ENCODE results near the gene AMOTL2.

- TF ChIP-seq CTCF (IDR thresholded peaks at IDR 0.05; ENCODE audit: poor library complexity) (no peak), EZH2 (IDR thresholded peaks at IDR 0.05; ENCODE audit: borderline replicate concordance) (no peak)
Measured at GRCh38 chr3:134315286-134316106, 58.8 kb downstream of the AMOTL2 start.

Data from hepatocyte (in vitro differentiated cells).